ENCODE data around the gene NMT1.
A peak's percentile ranks its signal among the peaks of the same experiment; 100 is the strongest.

Gene NMT1

DNA sequence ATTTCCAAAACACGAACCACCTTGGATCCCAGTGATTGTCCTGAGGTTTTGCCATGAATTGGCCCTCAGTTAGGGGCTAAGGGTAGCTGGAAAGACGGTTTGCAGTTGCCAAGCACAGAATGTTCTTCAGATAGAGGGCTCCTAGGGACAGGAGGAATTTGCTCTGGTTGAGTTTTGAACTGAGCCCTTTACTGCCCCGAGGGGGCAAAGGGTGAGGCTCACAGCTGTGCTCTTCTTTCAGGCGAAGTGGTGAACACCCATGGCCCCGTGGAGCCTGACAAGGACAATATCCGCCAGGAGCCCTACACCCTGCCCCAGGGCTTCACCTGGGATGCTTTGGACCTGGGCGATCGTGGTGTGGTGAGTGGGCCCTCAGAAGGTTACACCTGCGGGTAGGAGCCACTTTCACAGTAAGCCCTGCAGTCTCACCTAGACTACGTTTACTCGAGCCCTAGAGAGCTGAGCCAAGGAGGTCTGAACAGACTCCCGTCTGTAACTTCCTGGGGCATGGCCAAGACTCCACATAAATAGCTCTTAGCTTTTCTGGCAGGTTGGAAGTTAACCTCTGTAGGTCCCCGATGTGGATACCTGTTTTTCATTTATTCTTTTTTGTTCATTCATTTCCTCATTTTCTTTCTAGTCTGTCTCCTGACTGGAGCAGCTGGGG lies 32.5 kb downstream of the NMT1 start:
- TF ChIP-seq, protein P1, sequence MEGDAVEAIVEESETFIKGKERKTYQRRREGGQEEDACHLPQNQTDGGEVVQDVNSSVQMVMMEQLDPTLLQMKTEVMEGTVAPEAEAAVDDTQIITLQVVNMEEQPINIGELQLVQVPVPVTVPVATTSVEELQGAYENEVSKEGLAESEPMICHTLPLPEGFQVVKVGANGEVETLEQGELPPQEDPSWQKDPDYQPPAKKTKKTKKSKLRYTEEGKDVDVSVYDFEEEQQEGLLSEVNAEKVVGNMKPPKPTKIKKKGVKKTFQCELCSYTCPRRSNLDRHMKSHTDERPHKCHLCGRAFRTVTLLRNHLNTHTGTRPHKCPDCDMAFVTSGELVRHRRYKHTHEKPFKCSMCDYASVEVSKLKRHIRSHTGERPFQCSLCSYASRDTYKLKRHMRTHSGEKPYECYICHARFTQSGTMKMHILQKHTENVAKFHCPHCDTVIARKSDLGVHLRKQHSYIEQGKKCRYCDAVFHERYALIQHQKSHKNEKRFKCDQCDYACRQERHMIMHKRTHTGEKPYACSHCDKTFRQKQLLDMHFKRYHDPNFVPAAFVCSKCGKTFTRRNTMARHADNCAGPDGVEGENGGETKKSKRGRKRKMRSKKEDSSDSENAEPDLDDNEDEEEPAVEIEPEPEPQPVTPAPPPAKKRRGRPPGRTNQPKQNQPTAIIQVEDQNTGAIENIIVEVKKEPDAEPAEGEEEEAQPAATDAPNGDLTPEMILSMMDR (IDR thresholded peaks at IDR 0.05; ENCODE audit: low read depth, low read length): no peak
- no peak overlapping the region for H3K4me3 ChIP-seq (ENCODE audit: low read depth, low read length)

DNA sequence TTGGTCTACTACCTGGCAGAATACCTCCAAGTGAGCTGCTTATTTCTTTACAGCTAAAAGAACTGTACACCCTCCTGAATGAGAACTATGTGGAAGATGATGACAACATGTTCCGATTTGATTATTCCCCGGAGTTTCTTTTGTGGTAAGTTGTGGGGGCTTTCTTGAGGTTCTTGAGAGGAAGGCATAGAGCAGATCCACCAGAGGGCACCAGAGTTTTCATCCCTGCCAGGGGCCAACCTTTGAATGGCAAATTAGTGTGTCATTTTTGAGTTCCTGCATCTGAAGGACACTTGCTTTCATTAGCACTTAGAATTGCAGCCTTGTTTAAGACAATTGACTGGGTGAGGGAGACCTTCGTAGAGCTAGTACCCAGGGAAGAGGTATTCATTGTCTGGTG lies 35.0 kb downstream of the NMT1 start:
- TF ChIP-seq, protein P1 (IDR thresholded peaks at IDR 0.05; ENCODE audit: low read depth, low read length): peak; percentile 58
- H3K4me3 ChIP-seq (ENCODE audit: low read depth, low read length): no peak overlapping the region

DNA sequence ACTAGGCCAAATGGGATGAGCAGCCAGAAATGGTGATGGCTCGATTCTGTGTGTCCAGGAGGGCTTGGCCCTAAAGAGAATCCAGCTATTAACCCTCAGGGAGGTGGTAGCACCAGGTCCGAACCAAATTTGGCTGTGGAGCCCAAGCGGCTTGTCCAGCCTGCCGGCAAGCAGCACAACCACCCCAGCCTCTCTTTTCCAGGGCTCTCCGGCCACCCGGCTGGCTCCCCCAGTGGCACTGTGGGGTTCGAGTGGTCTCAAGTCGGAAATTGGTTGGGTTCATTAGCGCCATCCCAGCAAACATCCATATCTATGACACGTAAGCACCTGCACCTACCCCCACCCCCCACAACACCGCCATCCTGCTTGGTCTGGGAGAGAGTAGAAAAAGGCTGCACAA lies 35.8 kb downstream of the NMT1 start:
- no peak overlapping the region for H3K4me3 ChIP-seq (ENCODE audit: low read depth, low read length)
- TF ChIP-seq, protein P1 (IDR thresholded peaks at IDR 0.05; ENCODE audit: low read depth, low read length): no peak

DNA sequence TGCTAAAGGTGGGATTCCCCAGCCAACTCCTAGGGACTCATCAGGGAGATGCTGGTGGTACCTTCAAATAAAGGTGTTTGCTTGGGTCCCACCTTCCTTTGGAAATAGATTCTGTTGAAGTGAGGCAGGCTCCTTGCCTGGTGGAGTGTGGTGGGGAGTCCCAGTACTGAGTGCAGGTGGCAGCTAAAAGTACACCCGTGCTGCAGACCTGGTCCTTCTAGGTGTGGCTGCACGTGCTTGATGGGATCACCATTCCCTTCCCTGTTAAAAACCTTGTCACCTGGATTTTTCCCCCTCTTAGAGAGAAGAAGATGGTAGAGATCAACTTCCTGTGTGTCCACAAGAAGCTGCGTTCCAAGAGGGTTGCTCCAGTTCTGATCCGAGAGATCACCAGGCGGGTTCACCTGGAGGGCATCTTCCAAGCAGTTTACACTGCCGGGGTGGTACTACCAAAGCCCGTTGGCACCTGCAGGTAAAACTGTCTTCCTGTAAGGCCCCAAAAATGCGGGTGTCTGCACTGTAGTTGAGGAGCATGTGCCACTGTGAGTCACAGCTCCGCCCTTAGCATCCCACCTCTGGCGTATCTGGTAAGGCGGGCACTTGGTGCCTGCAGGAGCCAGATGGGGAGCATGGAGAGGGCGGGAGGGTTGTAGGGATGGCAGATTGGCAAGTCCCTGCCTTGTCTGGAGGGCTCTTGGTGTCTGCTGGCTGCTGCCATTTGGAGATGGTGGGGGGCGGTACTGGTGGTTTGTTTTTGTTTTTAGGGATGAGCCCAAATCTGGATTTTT lies 37.2 kb downstream of the NMT1 start:
- TF ChIP-seq, protein P1 (IDR thresholded peaks at IDR 0.05; ENCODE audit: low read depth, low read length): no peak
- H3K4me3 ChIP-seq (ENCODE audit: low read depth, low read length): no peak overlapping the region

DNA sequence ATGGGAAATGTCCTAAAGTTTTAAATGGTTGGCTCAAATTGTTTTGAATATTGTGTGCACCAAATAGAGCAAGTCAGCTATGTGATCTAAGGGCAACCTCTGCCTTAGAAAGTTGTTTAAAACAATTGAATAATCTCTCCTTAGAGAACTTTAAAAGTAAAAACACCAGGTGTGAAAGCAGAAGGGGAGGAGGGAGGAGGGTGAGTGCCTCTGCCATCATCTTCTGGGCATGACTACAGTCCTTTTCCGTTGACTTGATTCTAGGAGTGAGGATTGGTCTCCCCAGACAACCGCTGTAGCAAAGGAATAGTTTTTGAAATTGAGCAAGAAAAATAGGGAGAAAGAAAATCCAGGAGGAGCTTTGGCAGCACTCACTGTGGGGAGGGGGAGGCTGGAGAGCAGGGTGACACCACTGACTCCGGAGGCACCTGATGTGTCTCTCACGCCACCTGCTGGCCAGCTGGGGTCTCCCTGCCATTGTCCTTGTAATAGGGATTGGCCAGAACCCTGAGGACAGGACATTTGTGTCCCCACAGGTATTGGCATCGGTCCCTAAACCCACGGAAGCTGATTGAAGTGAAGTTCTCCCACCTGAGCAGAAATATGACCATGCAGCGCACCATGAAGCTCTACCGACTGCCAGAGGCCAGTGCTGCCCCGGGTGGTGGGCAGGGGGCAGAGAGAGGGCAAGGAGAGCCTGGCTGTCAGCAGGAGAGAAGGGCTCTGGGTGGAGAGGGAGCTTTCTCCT lies 37.9 kb downstream of the NMT1 start:
- TF ChIP-seq, protein P1 (IDR thresholded peaks at IDR 0.05; ENCODE audit: low read depth, low read length): peak; percentile 84
- no peak overlapping the region for H3K4me3 ChIP-seq (ENCODE audit: low read depth, low read length)

DNA sequence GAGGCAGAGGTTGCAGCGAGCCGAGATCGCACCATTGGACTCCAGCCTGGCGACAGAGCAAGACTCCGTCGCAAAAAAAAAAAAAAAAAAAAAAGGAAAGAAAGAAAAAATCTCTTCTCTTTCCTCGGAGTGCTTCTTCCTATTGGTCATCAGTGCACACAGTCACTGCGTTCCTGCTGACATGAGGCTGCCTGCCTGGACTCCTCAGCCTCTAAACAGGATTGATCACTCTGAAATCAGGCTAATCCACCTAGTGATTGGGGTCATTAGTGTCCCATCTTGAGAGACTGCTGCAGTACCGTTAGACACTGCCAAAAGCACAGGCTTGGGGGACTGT lies 40.4 kb downstream of the NMT1 start:
- no peak overlapping the region for H3K4me3 ChIP-seq (ENCODE audit: low read depth, low read length)
- TF ChIP-seq, protein P1 (IDR thresholded peaks at IDR 0.05; ENCODE audit: low read depth, low read length): no peak

Data from WI38 (cell line).